ENCODE data around the gene LRRC71.

The LRRC71 gene

GRCh38 chr1:156914440-156914856 lies 6.0 kb upstream of the LRRC71 start:
- peak; percentile 62 for DNase-seq (ENCODE audit: low read depth)
- no peak for TF ChIP-seq CTCF (conservative IDR thresholded peaks at IDR 0.05; ENCODE audit: control insufficient read depth, insufficient read depth, low read depth, low read length)
- no peak overlapping the region for H3K4me3 ChIP-seq (ENCODE audit: control insufficient read depth, low read depth, low read length)

DNA sequence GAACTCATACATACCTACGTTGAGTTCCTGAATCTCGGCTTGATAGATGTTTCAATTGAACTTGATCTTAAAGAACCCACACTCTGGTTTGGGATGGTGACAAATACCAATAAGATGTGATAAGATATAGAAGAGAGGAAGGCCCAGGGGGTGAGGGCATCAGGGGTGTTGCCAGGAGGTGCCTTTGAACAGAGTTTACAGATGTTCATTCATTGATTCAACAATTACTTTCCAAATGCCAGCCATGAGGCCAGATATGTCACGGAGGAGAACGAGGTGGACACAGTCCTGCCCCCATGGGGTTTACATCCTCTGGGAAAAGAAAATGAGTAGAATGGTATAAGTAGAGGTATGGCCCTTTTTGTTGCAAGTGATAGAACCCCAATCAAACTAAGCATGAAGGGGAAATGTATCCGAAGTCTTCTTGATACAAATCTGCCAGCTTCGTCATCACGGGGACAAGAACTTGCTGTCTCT lies 659 bp downstream of the LRRC71 start:
- TF ChIP-seq CTCF (conservative IDR thresholded peaks at IDR 0.05; ENCODE audit: control insufficient read depth, insufficient read depth, low read depth, low read length), result no peak
- no peak for DNase-seq (ENCODE audit: low read depth)
- no peak overlapping the region for H3K4me3 ChIP-seq (ENCODE audit: control insufficient read depth, low read depth, low read length)

GRCh38 chr1:156922986-156923669 lies 2.7 kb downstream of the LRRC71 start:
- no peak for DNase-seq (ENCODE audit: low read depth)
- no peak for TF ChIP-seq CTCF (conservative IDR thresholded peaks at IDR 0.05; ENCODE audit: control insufficient read depth, insufficient read depth, low read depth, low read length)
- no peak overlapping the region for H3K4me3 ChIP-seq (ENCODE audit: control insufficient read depth, low read depth, low read length)

GRCh38 chr1:156923670-156924477 lies 3.4 kb downstream of the LRRC71 start:
- no peak overlapping the region for H3K4me3 ChIP-seq (ENCODE audit: control insufficient read depth, low read depth, low read length)
- no peak for DNase-seq (ENCODE audit: low read depth)
- no peak for TF ChIP-seq CTCF (conservative IDR thresholded peaks at IDR 0.05; ENCODE audit: control insufficient read depth, insufficient read depth, low read depth, low read length)

GRCh38 chr1:156924478-156925153 lies 4.2 kb downstream of the LRRC71 start:
- no peak overlapping the region for H3K4me3 ChIP-seq (ENCODE audit: control insufficient read depth, low read depth, low read length)
- no peak for DNase-seq (ENCODE audit: low read depth)
- TF ChIP-seq CTCF (conservative IDR thresholded peaks at IDR 0.05; ENCODE audit: control insufficient read depth, insufficient read depth, low read depth, low read length), result no peak

DNA sequence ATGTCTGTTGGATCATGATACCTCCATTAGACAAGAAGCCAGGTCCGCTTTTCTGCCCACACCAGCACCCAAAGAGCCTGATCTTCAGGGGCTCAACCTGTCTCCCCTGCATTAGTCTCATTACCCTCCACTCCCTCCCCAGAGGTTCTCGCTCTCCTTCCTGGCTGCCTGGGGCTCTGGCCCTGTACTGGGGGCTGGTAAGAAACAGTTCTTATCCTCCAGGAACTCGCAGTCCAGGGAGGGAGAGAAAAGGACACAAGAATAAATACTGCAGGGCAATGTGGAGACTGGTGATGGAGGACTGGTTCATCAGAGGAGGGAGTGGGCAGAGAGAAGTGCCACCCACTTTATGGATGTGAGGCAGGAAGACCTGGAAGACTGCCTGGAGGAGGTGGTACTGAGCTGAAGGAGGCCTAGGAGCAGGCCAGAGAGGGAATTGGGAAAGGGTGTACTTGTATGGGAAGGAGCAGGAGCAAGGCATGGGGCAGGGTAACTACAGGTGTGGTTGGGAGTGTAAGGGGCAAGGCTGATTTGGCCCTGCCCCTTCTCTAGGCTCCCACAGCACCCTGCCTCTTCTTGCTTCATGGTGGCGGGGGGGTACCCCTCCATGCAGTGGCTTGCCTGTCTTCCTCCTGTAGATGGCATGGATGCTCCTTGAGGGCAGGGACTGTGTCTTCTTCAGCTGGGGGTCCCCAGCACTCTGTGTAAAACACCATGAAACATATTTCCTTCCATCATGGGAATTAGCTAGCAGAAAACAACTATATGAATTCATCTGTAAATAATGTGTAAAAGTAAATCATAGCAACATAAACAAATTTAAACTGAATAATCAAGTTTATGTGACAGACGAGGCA lies 5.0 kb downstream of the LRRC71 start:
- no peak for TF ChIP-seq CTCF (conservative IDR thresholded peaks at IDR 0.05; ENCODE audit: control insufficient read depth, insufficient read depth, low read depth, low read length)
- H3K4me3 ChIP-seq (ENCODE audit: control insufficient read depth, low read depth, low read length), result no peak overlapping the region
- no peak for DNase-seq (ENCODE audit: low read depth)
